ENCODE measurements around the gene DOCK1.

Gene DOCK1

GRCh38 chr10:127372361-127372760, 467.1 kb downstream of the DOCK1 start:
- in situ Hi-C loops (cut with MboI; ENCODE audit: low sequenced_read_pairs), result no loop called here

GRCh38 chr10:127374074-127374680, 468.9 kb downstream of the DOCK1 start:
- in situ Hi-C loops (cut with MboI; ENCODE audit: low sequenced_read_pairs), result no loop called here

GRCh38 chr10:127374901-127375300, 469.7 kb downstream of the DOCK1 start:
- in situ Hi-C loops (cut with MboI; ENCODE audit: low sequenced_read_pairs), result no loop called here

- in situ Hi-C loops (cut with MboI; ENCODE audit: low sequenced_read_pairs), result no loop called here
These were observed 470.2 kb downstream of the DOCK1 start for GRCh38 chr10:127375461-127375860.

- in situ Hi-C loops (cut with MboI; ENCODE audit: low sequenced_read_pairs), result no loop called here
These were observed 470.8 kb downstream of the DOCK1 start for GRCh38 chr10:127376071-127376470.

GRCh38 chr10:127378628-127379027, 473.4 kb downstream of the DOCK1 start:
- in situ Hi-C loops (cut with MboI; ENCODE audit: low sequenced_read_pairs), result no loop called here

GRCh38 chr10:127384532-127384931, 479.3 kb downstream of the DOCK1 start:
- in situ Hi-C loops (cut with MboI; ENCODE audit: low sequenced_read_pairs), result no loop called here

- in situ Hi-C loops (cut with MboI; ENCODE audit: low sequenced_read_pairs), result no loop called here
These were observed 479.8 kb downstream of the DOCK1 start for GRCh38 chr10:127385066-127385465.

- in situ Hi-C loops (cut with MboI; ENCODE audit: low sequenced_read_pairs), result no loop called here
These were observed 481.5 kb downstream of the DOCK1 start for GRCh38 chr10:127386606-127387327.

- in situ Hi-C loops (cut with MboI; ENCODE audit: low sequenced_read_pairs), result no loop called here
These were observed 486.6 kb downstream of the DOCK1 start for GRCh38 chr10:127391875-127392274.

- in situ Hi-C loops (cut with MboI; ENCODE audit: low sequenced_read_pairs), result no loop called here
These were observed 487.4 kb downstream of the DOCK1 start for GRCh38 chr10:127392351-127393235.

- in situ Hi-C loops (cut with MboI; ENCODE audit: low sequenced_read_pairs), result no loop called here
These were observed 493.1 kb downstream of the DOCK1 start for GRCh38 chr10:127398140-127398970.

GRCh38 chr10:127398971-127399365, 493.7 kb downstream of the DOCK1 start:
- in situ Hi-C loops (cut with MboI; ENCODE audit: low sequenced_read_pairs), result no loop called here

GRCh38 chr10:127399668-127400067, 494.4 kb downstream of the DOCK1 start:
- in situ Hi-C loops (cut with MboI; ENCODE audit: low sequenced_read_pairs), result no loop called here

GRCh38 chr10:127400216-127400615, 495.0 kb downstream of the DOCK1 start:
- in situ Hi-C loops (cut with MboI; ENCODE audit: low sequenced_read_pairs), result no loop called here

GRCh38 chr10:127402596-127403409, 497.6 kb downstream of the DOCK1 start:
- in situ Hi-C loops (cut with MboI; ENCODE audit: low sequenced_read_pairs), result no loop called here

GRCh38 chr10:127405221-127405620, 500.0 kb downstream of the DOCK1 start:
- in situ Hi-C loops (cut with MboI; ENCODE audit: low sequenced_read_pairs), result no loop called here

GRCh38 chr10:127406018-127406550, 500.9 kb downstream of the DOCK1 start:
- in situ Hi-C loops (cut with MboI; ENCODE audit: low sequenced_read_pairs), result no loop called here

GRCh38 chr10:127407551-127407950, 502.3 kb downstream of the DOCK1 start:
- in situ Hi-C loops (cut with MboI; ENCODE audit: low sequenced_read_pairs), result no loop called here
